NCI-H69 (cell line): Measurements from ENCODE around the gene ZNF561.

Experiments used
- DNase-seq: peaks from one replicate; lab custom pipeline; 2025; lab: John Stamatoyannopoulos, UW

The ZNF561 gene

GRCh38 chr19:9580728-9581127 lies 40.3 kb downstream of the ZNF561 start:
- DNase-seq = no peak

DNA sequence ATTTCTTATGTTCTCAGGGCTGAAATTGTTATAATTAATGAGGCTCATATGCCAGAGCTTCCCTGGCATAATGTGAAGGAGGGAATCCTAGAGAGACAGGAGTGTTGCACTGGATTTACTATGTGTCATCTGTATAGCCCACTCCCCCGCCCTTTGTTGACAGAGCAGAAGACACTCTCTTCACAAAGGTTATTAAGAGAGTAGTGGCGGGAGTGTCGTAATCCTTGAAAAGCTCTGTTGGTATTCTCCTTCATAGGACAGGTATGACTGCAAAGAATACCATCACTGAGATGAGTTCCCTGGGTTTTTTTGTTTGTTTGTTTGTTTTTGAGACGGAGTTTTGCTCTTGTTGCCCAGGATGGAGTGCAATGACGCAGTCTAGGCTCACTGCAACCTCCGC lies 50.8 kb downstream of the ZNF561 start:
- no peak for DNase-seq

- no peak for DNase-seq
These were observed 54.3 kb downstream of the ZNF561 start for GRCh38 chr19:9566729-9567128.

DNA sequence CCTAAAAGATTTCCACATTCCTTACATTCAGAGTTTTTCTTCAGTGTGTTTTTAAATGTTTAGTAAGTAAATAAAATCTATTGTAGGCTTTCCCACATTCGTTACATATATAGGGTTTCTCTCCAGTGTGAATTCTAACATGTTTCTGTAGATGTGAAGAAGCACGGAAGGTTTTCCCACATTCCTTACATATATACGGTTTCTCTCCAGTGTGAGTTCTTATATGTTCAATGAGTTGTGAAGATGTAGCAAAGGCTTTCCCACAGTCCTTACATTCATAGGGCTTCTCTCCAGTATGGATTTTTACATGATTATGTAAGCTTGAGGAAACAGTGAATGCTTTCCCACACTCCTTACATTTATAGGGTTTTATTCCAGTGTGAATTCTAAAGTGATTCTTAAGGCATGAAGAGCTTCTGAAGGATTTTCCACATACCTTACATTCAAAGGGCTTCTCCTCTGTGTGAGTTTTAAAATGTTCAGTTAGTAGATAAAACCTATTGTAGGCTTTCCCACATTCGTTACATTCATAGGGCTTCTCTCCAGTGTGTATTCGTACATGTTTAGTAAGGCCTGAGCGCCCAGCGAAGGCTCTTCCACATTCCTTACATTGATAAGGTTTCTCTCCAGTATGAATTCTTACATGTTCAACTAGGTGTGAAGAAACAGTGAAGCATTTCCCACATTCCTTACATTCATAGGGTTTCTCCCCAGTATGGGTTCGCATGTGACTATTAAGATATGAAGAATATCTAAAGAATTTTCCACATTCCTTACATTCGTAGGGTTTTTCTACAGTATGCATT lies 54.9 kb downstream of the ZNF561 start:
- DNase-seq = peak; percentile 8
